Measurements from ENCODE around the gene ZC3H14.

The ZC3H14 gene

DNA sequence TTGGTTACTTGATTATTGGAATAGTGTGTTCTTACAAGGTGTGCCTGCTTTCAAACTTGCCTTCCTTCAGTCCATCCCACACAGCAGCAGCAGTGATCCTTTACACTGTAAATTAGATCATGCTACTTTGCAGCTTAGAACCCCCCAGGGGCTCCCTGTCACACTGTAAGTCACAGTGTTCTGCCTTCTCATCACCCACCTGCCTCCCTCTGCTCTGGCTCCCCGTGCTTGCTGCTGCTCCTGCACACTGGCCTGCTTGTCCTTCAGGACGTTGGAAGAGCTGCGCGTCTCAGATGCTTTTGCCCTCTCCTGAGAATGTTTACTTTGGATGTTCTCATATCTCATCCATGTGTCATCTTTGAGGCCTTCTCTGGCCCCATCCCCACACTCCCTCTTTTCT, 27.3 kb downstream of the ZC3H14 start:
- TF ChIP-seq CTCF (IDR thresholded peaks at IDR 0.05; ENCODE audit: extremely low read depth, insufficient read depth, missing control alignments): no peak
- no peak for DNase-seq (ENCODE audit: low spot score)
- in situ Hi-C loops (cut with MboI; ENCODE audit: low pct_unique_long_range_greater_than_20kb, low sequenced_read_pairs, unreplicated experiment): no loop called here

GRCh38 chr14:88592031-88592430, 29.2 kb downstream of the ZC3H14 start:
- TF ChIP-seq CTCF (IDR thresholded peaks at IDR 0.05; ENCODE audit: extremely low read depth, insufficient read depth, missing control alignments): no peak
- DNase-seq (ENCODE audit: low spot score): no peak
- in situ Hi-C loops (cut with MboI; ENCODE audit: low pct_unique_long_range_greater_than_20kb, low sequenced_read_pairs, unreplicated experiment): no loop called here

DNA sequence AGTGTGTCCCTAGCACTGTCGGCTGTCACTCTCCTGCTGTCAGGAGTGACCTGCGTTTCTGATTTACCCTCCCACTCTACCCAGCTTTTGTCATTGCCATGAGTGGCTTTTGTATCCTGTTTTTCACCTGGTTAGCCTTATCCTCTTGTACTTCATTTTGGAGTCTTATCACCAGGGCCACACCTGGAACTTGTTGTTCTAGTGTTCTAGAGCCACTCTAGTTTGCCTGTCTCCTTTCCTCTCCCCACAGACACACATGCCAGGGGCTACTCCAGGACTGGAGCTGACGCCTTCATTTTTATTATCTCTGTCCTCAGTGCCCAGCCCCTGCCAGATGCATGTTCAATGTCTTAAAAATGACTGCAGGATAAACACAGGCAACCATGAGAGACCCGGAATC, 34.2 kb downstream of the ZC3H14 start:
- TF ChIP-seq CTCF (IDR thresholded peaks at IDR 0.05; ENCODE audit: extremely low read depth, insufficient read depth, missing control alignments): no peak
- in situ Hi-C loops (cut with MboI; ENCODE audit: low pct_unique_long_range_greater_than_20kb, low sequenced_read_pairs, unreplicated experiment): no loop called here
- DNase-seq (ENCODE audit: low spot score): no peak

GRCh38 chr14:88597601-88598000, 34.8 kb downstream of the ZC3H14 start:
- no peak for TF ChIP-seq CTCF (IDR thresholded peaks at IDR 0.05; ENCODE audit: extremely low read depth, insufficient read depth, missing control alignments)
- in situ Hi-C loops (cut with MboI; ENCODE audit: low pct_unique_long_range_greater_than_20kb, low sequenced_read_pairs, unreplicated experiment): no loop called here
- DNase-seq (ENCODE audit: low spot score): no peak

DNA sequence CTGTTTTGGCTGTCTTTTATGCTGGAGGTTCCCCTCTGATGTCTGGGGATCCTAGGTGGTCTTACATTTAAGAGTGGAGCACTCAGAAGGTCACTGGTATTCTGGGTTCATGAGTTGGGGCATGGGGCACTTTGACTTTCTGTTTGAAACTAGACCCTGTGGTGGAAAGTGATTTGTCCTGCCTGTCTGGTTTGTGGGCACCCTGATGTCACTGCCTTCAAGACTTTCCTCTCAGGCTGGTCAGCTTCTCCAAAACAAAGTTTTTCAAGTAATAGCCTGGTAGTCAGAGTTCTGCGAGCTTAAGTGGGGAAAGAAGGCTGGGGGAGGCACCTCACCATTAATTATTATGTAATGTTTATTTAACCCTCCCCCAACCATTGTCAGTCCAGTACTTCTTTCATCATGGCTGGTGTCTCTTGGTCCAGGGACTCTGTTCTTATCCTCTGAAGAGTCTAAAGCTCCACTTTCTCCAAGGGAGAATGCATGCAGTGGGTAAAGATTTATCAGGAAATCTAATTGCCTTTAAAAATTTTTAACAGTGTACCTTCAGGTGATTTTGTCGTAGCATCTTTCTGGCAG, 35.3 kb downstream of the ZC3H14 start:
- in situ Hi-C loops (cut with MboI; ENCODE audit: low pct_unique_long_range_greater_than_20kb, low sequenced_read_pairs, unreplicated experiment): no loop called here
- no peak for DNase-seq (ENCODE audit: low spot score)
- TF ChIP-seq CTCF (IDR thresholded peaks at IDR 0.05; ENCODE audit: extremely low read depth, insufficient read depth, missing control alignments): no peak

DNA sequence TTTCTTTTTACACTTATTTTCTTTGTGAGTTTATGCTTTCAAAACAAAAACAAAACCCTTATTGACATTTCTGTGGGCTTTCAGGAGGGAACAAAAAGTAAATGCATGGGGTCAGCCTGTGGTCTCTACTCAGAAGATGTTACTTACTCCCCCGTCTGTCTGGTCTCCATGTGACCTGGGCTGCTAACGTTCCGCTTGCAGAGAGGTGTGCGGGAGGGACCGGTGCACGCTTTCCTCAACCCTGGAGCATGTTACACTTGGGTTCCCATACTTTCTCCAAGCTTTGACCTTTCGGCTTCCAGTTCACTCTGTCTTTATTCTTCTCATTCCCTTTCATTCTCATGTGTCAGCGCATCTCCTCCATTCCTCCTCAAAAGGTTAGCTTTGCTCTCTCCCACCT, 36.5 kb downstream of the ZC3H14 start:
- in situ Hi-C loops (cut with MboI; ENCODE audit: low pct_unique_long_range_greater_than_20kb, low sequenced_read_pairs, unreplicated experiment): no loop called here
- TF ChIP-seq CTCF (IDR thresholded peaks at IDR 0.05; ENCODE audit: extremely low read depth, insufficient read depth, missing control alignments): no peak
- peak; percentile 9 for DNase-seq (ENCODE audit: low spot score)

Measured in GM13977 (cell line).